IMR-90 (cell line): ENCODE results near the gene TPSAB1. TPM values are rescaled to one million over a fixed set of nuclear protein-coding genes. Genes with fewer than 3 reads are reported as not detected.
A peak's percentile ranks its signal among the peaks of the same experiment; 100 is the strongest.

ENCODE experiments used
- ATAC-seq: fragments of 200-7000 bp; cut with Tn5 transposase; 2 replicates; pipeline ENCODE4 v1.9.1; 2020; ENCODE audit warnings: low read depth, mild to moderate bottlenecking, moderate library complexity
- BruUV-seq: library from RNA; stranded (reverse); fragments of 400-500 nt; replicated peaks from 2 replicates; lab custom pipeline; 2021; lab: Mats Ljungman, UMichigan
- CTCF ChIA-PET: fragments of 300-600 bp; formaldehyde crosslinking; extraction: SDS; loops from one replicate; lab custom pipeline; 2021; ENCODE audit warnings: antibody characterized with exemption; lab: Yijun Ruan, JAX
- POLR2A ChIA-PET: fragments of 300-600 bp; sonication (Branson Sonifier 250); formaldehyde crosslinking; loops from one replicate; lab custom pipeline; 2022; ENCODE audit warnings: antibody characterized with exemption; ENCODE audit not compliant: unreplicated experiment; lab: Charles Lee
- DNase-seq: peaks from one replicate; pipeline ENCODE4 v3.0.0; 2013
- H2AFZ ChIP-seq: replicated peaks from 2 replicates; pipeline ENCODE3; 2013; ENCODE audit warnings: low read length, mild to moderate bottlenecking; ENCODE audit not compliant: poor library complexity
- H2AK5ac ChIP-seq: 2 replicates; pipeline ENCODE4 v1.6.1; 2013; ENCODE audit warnings: low read depth, low read length, inconsistent platforms
- H2AK9ac ChIP-seq: replicated peaks from 2 replicates; pipeline ENCODE3; 2013; ENCODE audit warnings: mild to moderate bottlenecking, low read depth, low read length, moderate library complexity; ENCODE audit not compliant: poor library complexity
- H2BK120ac ChIP-seq: 2 replicates; pipeline ENCODE4 v1.6.1; 2013; ENCODE audit warnings: low read depth, low read length, inconsistent platforms
- H2BK15ac ChIP-seq: 3 replicates; pipeline ENCODE4 v1.6.1; 2013; ENCODE audit warnings: low read depth, low read length, inconsistent platforms
- H2BK20ac ChIP-seq: 2 replicates; pipeline ENCODE4 v1.6.1; 2013; ENCODE audit warnings: low read depth, mild to moderate bottlenecking, inconsistent platforms, low read length, moderate library complexity
- H2BK5ac ChIP-seq: 2 replicates; pipeline ENCODE4 v1.6.1; 2013; ENCODE audit warnings: mild to moderate bottlenecking, low read depth, low read length, inconsistent platforms; ENCODE audit not compliant: poor library complexity, severe bottlenecking
- H3K14ac ChIP-seq: replicated peaks from 2 replicates; pipeline ENCODE4 v1.6.1; 2013; ENCODE audit warnings: low read depth, low read length, inconsistent platforms
- H3K18ac ChIP-seq: 2 replicates; pipeline ENCODE4 v1.6.1; 2013; ENCODE audit warnings: low read depth, low read length, control low read depth
- H3K23ac ChIP-seq: 2 replicates; pipeline ENCODE4 v1.6.1; 2013; ENCODE audit warnings: low read depth, low read length, inconsistent platforms
- H3K27ac ChIP-seq: 2 replicates; pipeline ENCODE4 v1.5.1; 2013; ENCODE audit warnings: mild to moderate bottlenecking, control low read depth, low read length; ENCODE audit not compliant: insufficient read depth
- H3K27me3 ChIP-seq: 2 replicates; pipeline ENCODE4 v1.6.1; 2013; ENCODE audit warnings: low read length; ENCODE audit not compliant: control insufficient read depth, insufficient read depth
- H3K36me3 ChIP-seq: 2 replicates; pipeline ENCODE4 v1.6.1; 2013; ENCODE audit warnings: low read length, mixed read lengths; ENCODE audit not compliant: control insufficient read depth, insufficient read depth
- H3K4ac ChIP-seq: 2 replicates; pipeline ENCODE4 v1.6.1; 2013; ENCODE audit warnings: low read depth, low read length, inconsistent platforms
- H3K4me1 ChIP-seq: 2 replicates; pipeline ENCODE4 v1.6.1; 2013; ENCODE audit warnings: low read length, mixed read lengths; ENCODE audit not compliant: control insufficient read depth, insufficient read depth
- H3K4me2 ChIP-seq: 2 replicates; pipeline ENCODE4 v1.6.1; 2013; ENCODE audit warnings: low read depth, mild to moderate bottlenecking, control low read depth, low read length, moderate library complexity
- H3K4me3 ChIP-seq: 2 replicates; pipeline ENCODE4 v1.5.1; 2013; ENCODE audit warnings: low read depth, mild to moderate bottlenecking, control low read depth, low read length, moderate library complexity; ENCODE audit not compliant: insufficient read depth
- H3K56ac ChIP-seq: 2 replicates; pipeline ENCODE4 v1.6.1; 2013; ENCODE audit warnings: low read length, inconsistent platforms; ENCODE audit not compliant: insufficient read depth; ENCODE audit errors: extremely low read depth
- H3K79me1 ChIP-seq, 2 experiments: 2 replicates each; pipeline ENCODE4 v1.6.1; 2013; ENCODE audit warnings: low read length in 2 of 2, inconsistent platforms in 1 of 2, low read depth in 1 of 2
- H3K9ac ChIP-seq: 2 replicates; pipeline ENCODE4 v1.6.1; 2013; ENCODE audit warnings: low read depth, low read length, control low read depth
- H3K9me1 ChIP-seq: 2 replicates; pipeline ENCODE4 v1.6.1; 2013; ENCODE audit warnings: low read length, inconsistent platforms; ENCODE audit not compliant: insufficient read depth
- H3K9me3 ChIP-seq: 2 replicates; pipeline ENCODE4 v1.6.1; 2013; ENCODE audit warnings: low read length; ENCODE audit not compliant: control insufficient read depth, insufficient read depth
- H4K20me1 ChIP-seq: 2 replicates; pipeline ENCODE4 v1.6.1; 2013; ENCODE audit warnings: low read length, inconsistent platforms; ENCODE audit not compliant: insufficient read depth
- H4K5ac ChIP-seq: 2 replicates; pipeline ENCODE4 v1.6.1; 2013; ENCODE audit warnings: mild to moderate bottlenecking, low read depth, low read length, control low read depth
- H4K8ac ChIP-seq, 2 experiments: 2 replicates each; pipeline ENCODE4 v1.6.1; 2013; ENCODE audit warnings: low read depth in 2 of 2, low read length in 2 of 2, control low read depth in 1 of 2, inconsistent platforms in 1 of 2
- H4K91ac ChIP-seq: 2 replicates; pipeline ENCODE4 v1.6.1; 2013; ENCODE audit warnings: low read depth, low read length, inconsistent platforms; ENCODE audit not compliant: insufficient read depth
- BHLHE40 ChIP-seq: fragments of 150-350 bp; IDR thresholded peaks from 2 replicates; pipeline ENCODE4 v1.6.1; 2016; ENCODE audit warnings: mild to moderate bottlenecking, low read depth, low read length
- CHD1 ChIP-seq: IDR thresholded peaks from 2 replicates; pipeline ENCODE4 v1.6.1; 2012; ENCODE audit warnings: low read depth, low read length, improper control_type of control experiment
- ELK1 ChIP-seq: fragments of 150-350 bp; IDR thresholded peaks from 2 replicates; pipeline ENCODE4 v1.6.1; 2016; ENCODE audit warnings: low read depth, mild to moderate bottlenecking, low read length, moderate library complexity, borderline replicate concordance
- FOS ChIP-seq: fragments of 150-350 bp; IDR thresholded peaks from 2 replicates; pipeline ENCODE4 v1.6.1; 2016; ENCODE audit warnings: low read depth, low read length
- MAZ ChIP-seq: IDR thresholded peaks from 2 replicates; pipeline ENCODE4 v1.6.1; 2012; ENCODE audit warnings: low read depth, mild to moderate bottlenecking, low read length, improper control_type of control experiment, moderate library complexity, borderline replicate concordance
- MXI1 ChIP-seq: IDR thresholded peaks from 2 replicates; pipeline ENCODE4 v1.6.1; 2012; ENCODE audit warnings: low read depth, mild to moderate bottlenecking, low read length, moderate library complexity, borderline replicate concordance
- POLR2A ChIP-seq: IDR thresholded peaks from 2 replicates; pipeline ENCODE4 v1.6.1; 2012; ENCODE audit warnings: mild to moderate bottlenecking, low read depth, low read length
- RFX5 ChIP-seq: IDR thresholded peaks from 2 replicates; pipeline ENCODE4 v1.8.0; 2012; ENCODE audit warnings: low read depth, mild to moderate bottlenecking, low read length, moderate library complexity
- SMC3 ChIP-seq: fragments of 150-350 bp; IDR thresholded peaks from 2 replicates; pipeline ENCODE4 v1.6.1; 2016; ENCODE audit warnings: low read depth, mild to moderate bottlenecking, antibody characterized with exemption, low read length, moderate library complexity
- WGBS, 2 experiments: methylation state at CpG; one replicate each; pipeline versions ENCODE4 v1.1.5 to v1.1.7; 2013; ENCODE audit warnings: missing lambda C conversion rate in 2 of 2; ENCODE audit not compliant: insufficient read length in 1 of 2; ENCODE audit errors: extremely low coverage in 2 of 2; 5-methylcytosine and 5-hydroxymethylcytosine counted together
- dilution Hi-C: fragments of 300-500 bp; cut with HindIII; formaldehyde crosslinking; loops from one replicate; pipeline ENCODE4 v1.14.3; 2018; ENCODE audit warnings: low sequenced_read_pairs; ENCODE audit not compliant: unreplicated experiment
- in situ Hi-C: fragments of 300-500 bp; cut with MboI; formaldehyde crosslinking; loops from 3 replicates; pipeline ENCODE4 v1.14.3; 2019; ENCODE audit warnings: low sequenced_read_pairs, inconsistent platforms, mixed read lengths
- intact Hi-C: fragments of 100-400 bp; cut with micrococcal nuclease; formaldehyde crosslinking; loops from 2 replicates; pipeline ENCODE4 v1.10.0; 2022
- polyA plus RNA-seq, 3 experiments: library from polyadenylated mRNA; depleted of rRNA; stranded (reverse); fragments of >200 nt; gene quantifications; 2 replicates each; pipeline ENCODE4 v1.2.3, GENCODE V29; 2012; ENCODE audit warnings: low replicate concordance in 1 of 3
- total RNA-seq: library from RNA; depleted of rRNA; stranded (reverse); fragments of >200 nt; gene quantifications from 2 replicates; pipeline ENCODE4 v1.2.3, GENCODE V29; 2012
- TF ChIP-seq, protein P1 (sequence below): fragments of 150-350 bp; IDR thresholded peaks from 2 replicates; pipeline ENCODE4 v1.6.1; 2017; ENCODE audit warnings: mild to moderate bottlenecking, antibody characterized with exemption, low read length, low read depth

The TPSAB1 gene
- total and polyA plus RNA-seq, 2 of the 4 experiments (the other 2 are of a cell fraction): not detected

GRCh38 chr16:1194665-1195392 is 45.7 kb upstream of the TPSAB1 start (continued):
- TF ChIP-seq, protein P1, sequence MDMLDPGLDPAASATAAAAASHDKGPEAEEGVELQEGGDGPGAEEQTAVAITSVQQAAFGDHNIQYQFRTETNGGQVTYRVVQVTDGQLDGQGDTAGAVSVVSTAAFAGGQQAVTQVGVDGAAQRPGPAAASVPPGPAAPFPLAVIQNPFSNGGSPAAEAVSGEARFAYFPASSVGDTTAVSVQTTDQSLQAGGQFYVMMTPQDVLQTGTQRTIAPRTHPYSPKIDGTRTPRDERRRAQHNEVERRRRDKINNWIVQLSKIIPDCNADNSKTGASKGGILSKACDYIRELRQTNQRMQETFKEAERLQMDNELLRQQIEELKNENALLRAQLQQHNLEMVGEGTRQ: peak; percentile 14; the same call in 1 of the 2 replicates

GRCh38 chr16:1195393-1195666 is 45.2 kb upstream of the TPSAB1 start:
- Histone ChIP-seq H3K14ac (no peak overlapping the region), H3K36me3 (no peaks in the 10 kb centered on the region; the same call in 1 of the 2 replicates), H3K79me1 (no peaks in the 10 kb centered on the region), H2AFZ (no peak overlapping the region), H4K8ac (no peak overlapping the region), H3K4me3 (no peak overlapping the region), H2BK20ac (no peak overlapping the region), H3K27me3 (no peaks in the 10 kb centered on the region), H3K23ac (no peak overlapping the region), H3K4ac (no peak overlapping the region), H4K91ac (no peak overlapping the region), H3K9me1 (no peaks in the 10 kb centered on the region), H2BK15ac (no peak overlapping the region), H2BK120ac (no peak overlapping the region), H3K27ac (no peak overlapping the region), H4K5ac (no peak overlapping the region), H3K4me2 (no peak overlapping the region), H3K9ac (no peak overlapping the region), H2AK5ac (no peak overlapping the region), H3K18ac (no peak overlapping the region), H2BK5ac (no peak overlapping the region), H3K56ac (no peak overlapping the region), H2AK9ac (no peak overlapping the region), H4K20me1 (peaks cover 14% of the 10 kb centered on the region), H3K9me3 (no peaks in the 10 kb centered on the region), H3K4me1 (no peaks in the 10 kb centered on the region)
- BruUV-seq: no TSS peak
- no CpG with 5 or more reads among the region's 14 CpGs for WGBS, 2 experiments
- ATAC-seq: no peak
- ChIA-PET CTCF (no interaction called here), POLR2A (no interaction called here)
- intact Hi-C loops: no loop called here
- in situ Hi-C loops: loop anchor here (5.0 kb wide), 1 partner anchor 83 kb away; no protein-coding TSS in a partner anchor
- no peak for DNase-seq
- dilution Hi-C loops: no loop called here
- TF ChIP-seq RFX5 (no peak), SMC3 (no peak), BHLHE40 (no peak), CHD1 (no peak), FOS (no peak), MXI1 (no peak), MAZ (no peak), POLR2A (no peak), ELK1 (no peak)
- TF ChIP-seq, protein P1: no peak
